GM18498 (cell line): ENCODE results near the gene KIF13A.
"Not testable (repeated sequence)": the region's sequence is repeated elsewhere in the genome, so short reads cannot be mapped to it uniquely, and the experiment has no call there.

Source experiments
- ATAC-seq: cut with Tn5 transposase; IDR thresholded peaks from one replicate; pipeline ENCODE4 v1.9.1; 2021; ENCODE audit warnings: mild to moderate bottlenecking, moderate library complexity; ENCODE audit not compliant: unreplicated experiment

Gene KIF13A

GRCh38 chr6:17935188-17936149, 52.0 kb downstream of the KIF13A start:
- ATAC-seq, result no peak

GRCh38 chr6:17933716-17934115, 53.7 kb downstream of the KIF13A start:
- ATAC-seq, result no peak

- no peak for ATAC-seq
Measured at GRCh38 chr6:17932330-17932852, 55.0 kb downstream of the KIF13A start.

- no peak for ATAC-seq
Measured at GRCh38 chr6:17931227-17931626, 56.2 kb downstream of the KIF13A start.

GRCh38 chr6:17930321-17930993, 57.0 kb downstream of the KIF13A start:
- no peak for ATAC-seq

GRCh38 chr6:17928514-17929430, 58.7 kb downstream of the KIF13A start:
- ATAC-seq, result no peak

- ATAC-seq, result no peak
Measured at GRCh38 chr6:17927705-17928104, 59.7 kb downstream of the KIF13A start.

- no peak for ATAC-seq
Measured at GRCh38 chr6:17923401-17923863, 64.0 kb downstream of the KIF13A start.

GRCh38 chr6:17921454-17921853, 66.0 kb downstream of the KIF13A start:
- ATAC-seq, result no peak

- no peak for ATAC-seq
Measured at GRCh38 chr6:17919496-17919895, 67.9 kb downstream of the KIF13A start.

GRCh38 chr6:17917837-17918763, 69.3 kb downstream of the KIF13A start:
- ATAC-seq, result no peak

GRCh38 chr6:17914651-17915050, 72.8 kb downstream of the KIF13A start:
- ATAC-seq, result no peak

- no peak for ATAC-seq
Measured at GRCh38 chr6:17912521-17912920, 74.9 kb downstream of the KIF13A start.

GRCh38 chr6:17911656-17912055, 75.8 kb downstream of the KIF13A start:
- ATAC-seq, result not testable (repeated sequence)

GRCh38 chr6:17910189-17910588, 77.2 kb downstream of the KIF13A start:
- no peak for ATAC-seq

- ATAC-seq, result no peak
Measured at GRCh38 chr6:17908831-17909230, 78.6 kb downstream of the KIF13A start.

GRCh38 chr6:17907406-17908229, 79.8 kb downstream of the KIF13A start:
- ATAC-seq, result no peak
